ENCODE data around the gene GNB1.

DNA sequence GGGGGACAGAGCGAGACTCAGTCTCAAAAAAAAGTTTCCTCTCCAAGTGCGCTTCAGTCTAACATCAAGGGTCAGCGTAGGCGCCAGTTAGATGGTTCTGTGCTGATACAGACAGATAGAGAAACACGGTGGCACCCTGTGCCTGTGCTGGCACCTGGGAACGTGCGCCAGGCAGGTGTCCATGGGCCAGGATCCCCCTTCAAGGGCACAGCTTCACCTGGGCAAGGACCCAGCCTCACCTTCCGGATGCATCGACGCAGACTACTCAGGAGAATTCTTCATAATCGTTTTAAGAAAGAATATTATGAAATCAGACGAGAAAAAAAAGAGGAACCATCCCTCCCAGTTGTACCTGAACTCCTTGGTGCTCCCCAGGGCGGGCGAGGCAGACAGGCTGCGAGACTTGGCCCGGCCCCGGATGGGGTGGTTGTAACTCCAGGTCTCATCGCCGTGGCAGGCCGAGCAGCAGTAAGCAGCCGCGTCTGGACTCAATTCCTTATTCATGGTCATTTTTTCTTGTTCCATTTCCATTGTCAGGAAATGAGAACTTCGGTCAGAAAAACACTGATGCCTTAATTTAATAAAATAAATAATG is 125.9 kb downstream of the GNB1 start:
- TF ChIP-seq POLR2A (conservative IDR thresholded peaks at IDR 0.05) (no peak), POLR2AphosphoS5 (IDR thresholded peaks at IDR 0.05; ENCODE audit: control insufficient read depth, insufficient read depth, low read depth, low read length) (no peak), MXI1 (IDR thresholded peaks at IDR 0.05; ENCODE audit: low read depth, low read length) (no peak)
- TF ChIP-seq, protein P1, sequence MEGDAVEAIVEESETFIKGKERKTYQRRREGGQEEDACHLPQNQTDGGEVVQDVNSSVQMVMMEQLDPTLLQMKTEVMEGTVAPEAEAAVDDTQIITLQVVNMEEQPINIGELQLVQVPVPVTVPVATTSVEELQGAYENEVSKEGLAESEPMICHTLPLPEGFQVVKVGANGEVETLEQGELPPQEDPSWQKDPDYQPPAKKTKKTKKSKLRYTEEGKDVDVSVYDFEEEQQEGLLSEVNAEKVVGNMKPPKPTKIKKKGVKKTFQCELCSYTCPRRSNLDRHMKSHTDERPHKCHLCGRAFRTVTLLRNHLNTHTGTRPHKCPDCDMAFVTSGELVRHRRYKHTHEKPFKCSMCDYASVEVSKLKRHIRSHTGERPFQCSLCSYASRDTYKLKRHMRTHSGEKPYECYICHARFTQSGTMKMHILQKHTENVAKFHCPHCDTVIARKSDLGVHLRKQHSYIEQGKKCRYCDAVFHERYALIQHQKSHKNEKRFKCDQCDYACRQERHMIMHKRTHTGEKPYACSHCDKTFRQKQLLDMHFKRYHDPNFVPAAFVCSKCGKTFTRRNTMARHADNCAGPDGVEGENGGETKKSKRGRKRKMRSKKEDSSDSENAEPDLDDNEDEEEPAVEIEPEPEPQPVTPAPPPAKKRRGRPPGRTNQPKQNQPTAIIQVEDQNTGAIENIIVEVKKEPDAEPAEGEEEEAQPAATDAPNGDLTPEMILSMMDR (IDR thresholded peaks at IDR 0.05 in 2 of 3, conservative IDR thresholded peaks at IDR 0.05 in 1 of 3; ENCODE audit: insufficient read depth in 2 of 3, low read depth in 1 of 3, low read length in 3 of 3), result no peak
